K562 (cell line): Measurements from ENCODE around the gene SLC32A1. TPM values are rescaled to one million over a fixed set of nuclear protein-coding genes. Genes with fewer than 3 reads are reported as not detected.

Experiments
- ATAC-seq: fragments of 200-7000 bp; cut with Tn5 transposase; 3 replicates; pipeline ENCODE4 v1.9.1; 2020; ENCODE audit warnings: moderate library complexity
- BruUV-seq: library from RNA; stranded (reverse); fragments of 400-500 nt; replicated peaks from 2 replicates; lab custom pipeline; 2021; lab: Mats Ljungman, UMichigan
- CTCF ChIA-PET: fragments of 300-600 bp; formaldehyde crosslinking; extraction: SDS; loops from one replicate; lab custom pipeline; 2021; ENCODE audit warnings: low intra/inter-chr PET ratio; lab: Yijun Ruan, JAX
- POLR2A ChIA-PET: fragments of 300-600, 350-650 bp; sonication (Branson Sonifier 250); formaldehyde crosslinking; extraction: SDS; loops from one replicate; lab custom pipeline; 2021; ENCODE audit warnings: antibody characterized with exemption, inconsistent platforms; lab: Yijun Ruan, JAX
- DNase-seq, 4 experiments: peaks; one replicate each; pipeline versions ENCODE4 v3.0.0 to v3.0.0-alpha.2; 2011 to 2018; ENCODE audit warnings: low spot score in 3 of 4, mixed read lengths in 3 of 4; ENCODE audit errors: extremely low read depth in 1 of 4
- FAIRE-seq: peaks from 2 replicates; lab custom pipeline; 2011; peaks lifted over from hg19 to GRCh38; lab: Jason Lieb, UNC
- H2AFZ ChIP-seq: 2 replicates; pipeline ENCODE4 v1.6.0; 2011; ENCODE audit warnings: low read depth, low read length, control low read depth, inconsistent platforms
- H3K27ac ChIP-seq: fragments of 200-600 bp; 3 replicates; pipeline ENCODE4 v1.8.0; 2011; ENCODE audit warnings: low read depth, mild to moderate bottlenecking, control low read depth, inconsistent platforms, low read length, moderate library complexity, mixed read lengths; ENCODE audit errors: extremely low read depth
- H3K27me3 ChIP-seq, 2 experiments: fragments of 300-600 bp in 1 of 2; 2 replicates in 1 of 2; 3 replicates in 1 of 2; pipeline versions ENCODE4 v1.6.0 to v1.8.0; 2011; ENCODE audit warnings: inconsistent platforms in 2 of 2, low read length in 2 of 2, mild to moderate bottlenecking in 1 of 2, mixed read lengths in 1 of 2, moderate library complexity in 1 of 2; ENCODE audit not compliant: control insufficient read depth in 2 of 2, insufficient read depth in 2 of 2
- H3K36me3 ChIP-seq: fragments of 300-600 bp; 3 replicates; pipeline ENCODE4 v1.8.0; 2011; ENCODE audit warnings: mild to moderate bottlenecking, low read length, inconsistent platforms; ENCODE audit not compliant: control insufficient read depth, insufficient read depth
- H3K4me1 ChIP-seq, 2 experiments: fragments of 200-600 bp in 1 of 2; replicated peaks in 1 of 2; 2 replicates in 1 of 2; 3 replicates in 1 of 2; pipeline versions ENCODE4 v1.5.1 to v1.8.0; 2011; ENCODE audit warnings: inconsistent platforms in 2 of 2, low read length in 2 of 2, mild to moderate bottlenecking in 1 of 2, mixed read lengths in 1 of 2, moderate library complexity in 1 of 2; ENCODE audit not compliant: control insufficient read depth in 2 of 2, insufficient read depth in 2 of 2
- H3K4me2 ChIP-seq: 2 replicates; pipeline ENCODE4 v1.6.1; 2011; ENCODE audit warnings: low read length, control low read depth, inconsistent platforms, mixed read lengths; ENCODE audit not compliant: insufficient read depth
- H3K4me3 ChIP-seq: fragments of 200-600 bp; sonication (generic), shearing (Covaris generic); 2 replicates; pipeline ENCODE4 v1.5.1; 2016; ENCODE audit warnings: control low read depth, inconsistent platforms
- H3K79me2 ChIP-seq: fragments of 200-600 bp; 3 replicates; pipeline ENCODE4 v1.8.0; 2011; ENCODE audit warnings: low read length, inconsistent platforms; ENCODE audit not compliant: control insufficient read depth, insufficient read depth
- H3K9ac ChIP-seq, 2 experiments: 2 replicates each; pipeline versions ENCODE4 v1.6.0 to v1.6.1; 2011; ENCODE audit warnings: low read depth in 2 of 2, low read length in 2 of 2, control low read depth in 1 of 2, inconsistent platforms in 1 of 2, mild to moderate bottlenecking in 1 of 2, mixed read lengths in 1 of 2; ENCODE audit not compliant: insufficient read depth in 1 of 2
- H3K9me1 ChIP-seq: one replicate; pipeline ENCODE4 v1.6.0; 2011; ENCODE audit warnings: inconsistent platforms, mild to moderate bottlenecking, low read length, moderate library complexity; ENCODE audit not compliant: control insufficient read depth, insufficient read depth
- H3K9me3 ChIP-seq: replicated peaks from 2 replicates; pipeline ENCODE4 v1.5.1; 2011; ENCODE audit warnings: low read depth, low read length, inconsistent platforms; ENCODE audit not compliant: control insufficient read depth, insufficient read depth
- H4K20me1 ChIP-seq: replicated peaks from 2 replicates; pipeline ENCODE4 v1.6.1; 2011; ENCODE audit warnings: low read length, inconsistent platforms, mixed read lengths; ENCODE audit not compliant: control insufficient read depth, insufficient read depth
- ATF7 ChIP-seq: fragments of 450-650 bp; IDR thresholded peaks from 2 replicates; pipeline ENCODE4 v1.7.1; 2014; ENCODE audit warnings: mild to moderate bottlenecking, moderate library complexity
- BRCA1 ChIP-seq, 2 experiments: fragments of 450-650 bp in 1 of 2; sonication (generic) in 1 of 2; formaldehyde crosslinking in 1 of 2; IDR thresholded peaks; 2 replicates each; pipeline versions ENCODE4 v1.5.0 to v1.6.1; 2017 to 2020; ENCODE audit warnings: mild to moderate bottlenecking in 1 of 2, missing genetic modification reagents in 1 of 2
- CBFA2T3 ChIP-seq: fragments of 450-650 bp; IDR thresholded peaks from 2 replicates; pipeline ENCODE4 v1.6.1; 2017
- ESRRB ChIP-seq: fragments of 250-450 bp; sonication (Bioruptor Pico); IDR thresholded peaks from 2 replicates; pipeline ENCODE4 v1.5.0; 2020; ENCODE audit warnings: mild to moderate bottlenecking, moderate library complexity, borderline replicate concordance
- FOXM1 ChIP-seq, 2 experiments: fragments of 450-650 bp in 1 of 2; sonication (generic) in 1 of 2; formaldehyde crosslinking in 1 of 2; IDR thresholded peaks; 2 replicates each; pipeline versions ENCODE4 v1.6.1 to v1.9.0; 2017 to 2022; ENCODE audit warnings: low read depth in 2 of 2, mild to moderate bottlenecking in 2 of 2, missing genetic modification reagents in 1 of 2, moderate library complexity in 1 of 2
- JUNB ChIP-seq: fragments of 450-650 bp; formaldehyde crosslinking; conservative IDR thresholded peaks from 2 replicates; pipeline ENCODE4 v1.4.0; 2020; ENCODE audit warnings: mild to moderate bottlenecking
- MIER1 ChIP-seq: fragments of 450-650 bp; IDR thresholded peaks from 2 replicates; pipeline ENCODE4 v1.6.1; 2016; ENCODE audit warnings: antibody characterized with exemption, mild to moderate bottlenecking, low read depth
- MYC ChIP-seq, 2 experiments: fragments of 250-450 bp in 1 of 2; sonication (Bioruptor Pico) in 1 of 2; IDR thresholded peaks; 2 replicates each; pipeline versions ENCODE4 v1.5.1 to v1.6.1; 2012 to 2021; ENCODE audit warnings: low read depth in 2 of 2, borderline replicate concordance in 1 of 2, improper control_type of control experiment in 1 of 2, low read length in 1 of 2, mild to moderate bottlenecking in 1 of 2, moderate library complexity in 1 of 2
- PHB2 ChIP-seq: fragments of 450-650 bp; IDR thresholded peaks from 2 replicates; pipeline ENCODE4 v1.6.1; 2017; ENCODE audit warnings: low read depth
- POLR2G ChIP-seq: fragments of 200-400 bp; formaldehyde crosslinking; IDR thresholded peaks from 2 replicates; pipeline ENCODE4 v1.6.1; 2017; ENCODE audit warnings: low read depth, mild to moderate bottlenecking, antibody characterized with exemption, low read length, moderate library complexity
- POLR3G ChIP-seq: IDR thresholded peaks from 2 replicates; pipeline ENCODE4 v1.6.1; 2011; ENCODE audit not compliant: insufficient read length, insufficient replicate concordance; ENCODE audit errors: extremely low read depth
- RBM34 ChIP-seq: fragments of 200-400 bp; formaldehyde crosslinking; IDR thresholded peaks from 2 replicates; pipeline ENCODE4 v1.6.1; 2018; ENCODE audit warnings: low read length, borderline replicate concordance; ENCODE audit not compliant: insufficient read depth
- SIN3A ChIP-seq, 2 experiments: fragments of 150-350 bp in 1 of 2; IDR thresholded peaks; 2 replicates each; pipeline ENCODE4 v1.6.1; 2011 to 2016; ENCODE audit warnings: borderline replicate concordance in 2 of 2, low read depth in 2 of 2, low read length in 2 of 2, mild to moderate bottlenecking in 2 of 2, moderate library complexity in 2 of 2; ENCODE audit not compliant: control insufficient read depth in 1 of 2
- SREBF2 ChIP-seq: sonication (generic); formaldehyde crosslinking; IDR thresholded peaks from 2 replicates; pipeline ENCODE4 v1.4.0; 2020; ENCODE audit warnings: mild to moderate bottlenecking, missing genetic modification reagents
- TAF1 ChIP-seq: IDR thresholded peaks from 2 replicates; pipeline ENCODE4 v1.6.1; 2011; ENCODE audit warnings: mild to moderate bottlenecking, low read length, moderate library complexity; ENCODE audit not compliant: insufficient read depth, control insufficient read depth, severe bottlenecking; ENCODE audit errors: extremely low read depth
- ZNF280A ChIP-seq: fragments of 450-650 bp; IDR thresholded peaks from 2 replicates; pipeline ENCODE4 v1.6.1; 2018; ENCODE audit warnings: mild to moderate bottlenecking, low read depth; ENCODE audit not compliant: partially characterized antibody
- ZNF75A ChIP-seq: fragments of 450-650 bp; formaldehyde crosslinking; IDR thresholded peaks from 2 replicates; pipeline ENCODE4 v1.4.0; 2020; ENCODE audit warnings: mild to moderate bottlenecking
- WGBS: fragments of 100-300 bp; shearing (Covaris generic); methylation state at CpG from one replicate; pipeline ENCODE4 v1.1.6; 2016; ENCODE audit warnings: low coverage, mixed read lengths; ENCODE audit not compliant: insufficient coverage; ENCODE audit errors: missing lambda C conversion rate; 5-methylcytosine and 5-hydroxymethylcytosine counted together
- in situ Hi-C: fragments of 300-500 bp; cut with MboI; formaldehyde crosslinking; loops from 4 replicates; pipeline ENCODE4 v1.15.0; 2018; ENCODE audit warnings: inconsistent platforms, mixed read lengths
- intact Hi-C: fragments of 100-400 bp; cut with micrococcal nuclease; formaldehyde crosslinking; loops from 2 replicates; pipeline ENCODE4 v1.14.2; 2022
- polyA plus RNA-seq, 8 experiments: library from polyadenylated mRNA; depleted of rRNA in 4 of 8; stranded (reverse) in 5 of 8; unstranded in 3 of 8; fragments of >200 nt; fragmentation: Nextera tagmentation in 2 of 8; fragmentation: Illumina TruSeq in 1 of 8; extraction: Ambion mirVana in 2 of 8; extraction: Trizol in 1 of 8; gene quantifications; 2 replicates each; pipeline versions ENCODE4 v1.2.1 to v1.2.3, GENCODE V29; 2011 to 2014; ENCODE audit warnings: inconsistent platforms in 1 of 8, missing spikeins in 1 of 8
- total RNA-seq, 7 experiments: library from RNA; depleted of rRNA in 6 of 7; stranded (reverse); fragments of >200 nt in 6 of 7; fragmentation: Illumina TruSeq in 2 of 7; extraction: Trizol in 2 of 7; gene quantifications; 2 replicates each; pipeline versions ENCODE4 v1.2.1 to v1.2.3, GENCODE V29; 2011 to 2021; ENCODE audit warnings: low replicate concordance in 1 of 7
- TF ChIP-seq, protein P1 (sequence below): sonication (generic); formaldehyde crosslinking; IDR thresholded peaks from 2 replicates; pipeline ENCODE4 v1.9.0; 2022; ENCODE audit warnings: mild to moderate bottlenecking, missing genetic modification reagents

The SLC32A1 gene
- total and polyA plus RNA-seq, 9 of the 15 experiments (the other 6 are each of a cell fraction or from before 2014, with no cell fraction given) = not detected

GRCh38 chr20:38748097-38748860 is 24.0 kb downstream of the SLC32A1 start, which contains the start of gene ACTR5:
Gene ACTR5, plus strand, starts transcription at chr20:38748460. Its CDS starts 19 bp downstream, at chr20:38748479.
- H2AFZ ChIP-seq = peak within 1 kb of the TSS; percentile 96
- in situ Hi-C loops (no loop called here), intact Hi-C loops (loop anchor here (5.0 kb wide), 2 partner anchors 214 to 411 kb away; partner anchors contain the start of gene DHX35)
- DNase-seq = peak; percentile 91 to 97 (median 96)
- H3K4me2 ChIP-seq = peak within 1 kb of the TSS; percentile 98
- no peaks in the 10 kb centered on the region for H3K9me1 ChIP-seq
- peak; percentile 37 for FAIRE-seq
- 1% methylated on average over 74 of the region's 84 CpGs for WGBS
- CTCF ChIA-PET = interaction anchor here (3.8 kb wide), 1 partner anchor 99 kb away, joined by 19 read pairs; no protein-coding TSS in a partner anchor
- no peaks in the 10 kb centered on the region for H3K9me3 ChIP-seq
- H3K36me3 ChIP-seq = peaks cover 27% of the 10 kb centered on the region
- H3K27me3 ChIP-seq = no peaks in the 10 kb centered on the region
- H3K27ac ChIP-seq = peak within 1 kb of the TSS; percentile 77
- H4K20me1 ChIP-seq = no peaks in the 10 kb centered on the region
- H3K4me1 ChIP-seq = peaks cover 12 to 18% of the 10 kb centered on the region in 2 experiments; a peak in 4 of 5 replicates
- H3K79me2 ChIP-seq = peaks cover 20% of the 10 kb centered on the region
- peak within 1 kb of the TSS; percentile 89 for H3K4me3 ChIP-seq
- POLR2A ChIA-PET = interaction anchor here (0.6 to 2.4 kb wide), 9 partner anchors 9 to 213 kb away, joined by 3 to 9 read pairs (median 3); no protein-coding TSS in a partner anchor
- peak within 1 kb of the TSS; percentile 68 to 96 for H3K9ac ChIP-seq
- no TSS peak for BruUV-seq
- peak; percentile 95 for ATAC-seq
- TF ChIP-seq TAF1 (peak; percentile 52), ZNF75A (CRISPR knock-in tag) (no peak), BRCA1 (IDR thresholded peaks at IDR 0.05) (no peak), BRCA1 (CRISPR knock-in tag; IDR thresholded peaks at IDR 0.05) (0 out of 2 replicates have a peak, but pooled peaks have one; percentile 75), MYC (IDR thresholded peaks at IDR 0.05; ENCODE audit: low read depth, low read length) (no peak; the same call in 1 of the 2 replicates), MYC (CRISPR knock-in tag; IDR thresholded peaks at IDR 0.05; ENCODE audit: borderline replicate concordance, low read depth) (no peak), JUNB (CRISPR knock-in tag) (no peak), SIN3A (IDR thresholded peaks at IDR 0.05; ENCODE audit: borderline replicate concordance in 2 of 2, control insufficient read depth in 1 of 2, low read depth in 2 of 2, low read length in 2 of 2) (peak; percentile 19 to 62; a peak in 2 of 4 replicates), MIER1 (no peak), ZNF280A (no peak), POLR3G (no peak), FOXM1 (IDR thresholded peaks at IDR 0.05; ENCODE audit: low read depth) (no peak), FOXM1 (CRISPR knock-in tag; IDR thresholded peaks at IDR 0.05; ENCODE audit: low read depth) (peak; percentile 87), ATF7 (peak; percentile 58), RBM34 (0 out of 2 replicates have a peak, but pooled peaks have one; percentile 78), PHB2 (no peak), ESRRB (CRISPR knock-in tag) (no peak), CBFA2T3 (no peak), SREBF2 (CRISPR knock-in tag) (no peak), POLR2G (peak; percentile 93)
- TF ChIP-seq, protein P1, sequence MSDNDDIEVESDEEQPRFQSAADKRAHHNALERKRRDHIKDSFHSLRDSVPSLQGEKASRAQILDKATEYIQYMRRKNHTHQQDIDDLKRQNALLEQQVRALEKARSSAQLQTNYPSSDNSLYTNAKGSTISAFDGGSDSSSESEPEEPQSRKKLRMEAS = peak; percentile 84
